ENCODE data around the gene MIEF1.

Gene MIEF1

GRCh38 chr22:39467390-39467895 lies 34.6 kb upstream of the MIEF1 start:
- TF ChIP-seq EGR1 (IDR thresholded peaks at IDR 0.05): no peak
- TF ChIP-seq RAD21 (IDR thresholded peaks at IDR 0.05; ENCODE audit: low read depth): no peak
- no peak for TF ChIP-seq MAX (IDR thresholded peaks at IDR 0.05)
- TF ChIP-seq ZBTB7A (IDR thresholded peaks at IDR 0.05; ENCODE audit: low read depth): no peak
- TF ChIP-seq TEAD4 (IDR thresholded peaks at IDR 0.05): no peak
- no peak for TF ChIP-seq FOXM1 (IDR thresholded peaks at IDR 0.05; ENCODE audit: borderline replicate concordance, low read depth)
- TF ChIP-seq, protein P1, sequence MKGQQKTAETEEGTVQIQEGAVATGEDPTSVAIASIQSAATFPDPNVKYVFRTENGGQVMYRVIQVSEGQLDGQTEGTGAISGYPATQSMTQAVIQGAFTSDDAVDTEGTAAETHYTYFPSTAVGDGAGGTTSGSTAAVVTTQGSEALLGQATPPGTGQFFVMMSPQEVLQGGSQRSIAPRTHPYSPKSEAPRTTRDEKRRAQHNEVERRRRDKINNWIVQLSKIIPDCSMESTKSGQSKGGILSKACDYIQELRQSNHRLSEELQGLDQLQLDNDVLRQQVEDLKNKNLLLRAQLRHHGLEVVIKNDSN (IDR thresholded peaks at IDR 0.05): no peak
- no peak for TF ChIP-seq NFIC (IDR thresholded peaks at IDR 0.05)
- TF ChIP-seq TAF1 (IDR thresholded peaks at IDR 0.05; ENCODE audit: low read depth): no peak
- no peak for TF ChIP-seq TCF12 (IDR thresholded peaks at IDR 0.05; ENCODE audit: low read depth)

- TF ChIP-seq EGR1 (IDR thresholded peaks at IDR 0.05): no peak
- TF ChIP-seq FOXM1 (IDR thresholded peaks at IDR 0.05; ENCODE audit: borderline replicate concordance, low read depth): no peak
Measured at GRCh38 chr22:39468487-39469325, 33.4 kb upstream of the MIEF1 start.

- TF ChIP-seq TEAD4 (IDR thresholded peaks at IDR 0.05): no peak
- no peak for TF ChIP-seq TCF12 (IDR thresholded peaks at IDR 0.05; ENCODE audit: low read depth)
- no peak for TF ChIP-seq FOXM1 (IDR thresholded peaks at IDR 0.05; ENCODE audit: borderline replicate concordance, low read depth)
- TF ChIP-seq, protein P2, sequence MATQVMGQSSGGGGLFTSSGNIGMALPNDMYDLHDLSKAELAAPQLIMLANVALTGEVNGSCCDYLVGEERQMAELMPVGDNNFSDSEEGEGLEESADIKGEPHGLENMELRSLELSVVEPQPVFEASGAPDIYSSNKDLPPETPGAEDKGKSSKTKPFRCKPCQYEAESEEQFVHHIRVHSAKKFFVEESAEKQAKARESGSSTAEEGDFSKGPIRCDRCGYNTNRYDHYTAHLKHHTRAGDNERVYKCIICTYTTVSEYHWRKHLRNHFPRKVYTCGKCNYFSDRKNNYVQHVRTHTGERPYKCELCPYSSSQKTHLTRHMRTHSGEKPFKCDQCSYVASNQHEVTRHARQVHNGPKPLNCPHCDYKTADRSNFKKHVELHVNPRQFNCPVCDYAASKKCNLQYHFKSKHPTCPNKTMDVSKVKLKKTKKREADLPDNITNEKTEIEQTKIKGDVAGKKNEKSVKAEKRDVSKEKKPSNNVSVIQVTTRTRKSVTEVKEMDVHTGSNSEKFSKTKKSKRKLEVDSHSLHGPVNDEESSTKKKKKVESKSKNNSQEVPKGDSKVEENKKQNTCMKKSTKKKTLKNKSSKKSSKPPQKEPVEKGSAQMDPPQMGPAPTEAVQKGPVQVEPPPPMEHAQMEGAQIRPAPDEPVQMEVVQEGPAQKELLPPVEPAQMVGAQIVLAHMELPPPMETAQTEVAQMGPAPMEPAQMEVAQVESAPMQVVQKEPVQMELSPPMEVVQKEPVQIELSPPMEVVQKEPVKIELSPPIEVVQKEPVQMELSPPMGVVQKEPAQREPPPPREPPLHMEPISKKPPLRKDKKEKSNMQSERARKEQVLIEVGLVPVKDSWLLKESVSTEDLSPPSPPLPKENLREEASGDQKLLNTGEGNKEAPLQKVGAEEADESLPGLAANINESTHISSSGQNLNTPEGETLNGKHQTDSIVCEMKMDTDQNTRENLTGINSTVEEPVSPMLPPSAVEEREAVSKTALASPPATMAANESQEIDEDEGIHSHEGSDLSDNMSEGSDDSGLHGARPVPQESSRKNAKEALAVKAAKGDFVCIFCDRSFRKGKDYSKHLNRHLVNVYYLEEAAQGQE (IDR thresholded peaks at IDR 0.05; ENCODE audit: low read depth): no peak
- TF ChIP-seq EGR1 (IDR thresholded peaks at IDR 0.05): no peak
- no peak for TF ChIP-seq YY1 (IDR thresholded peaks at IDR 0.05; ENCODE audit: low read depth)
- TF ChIP-seq, protein P1 (IDR thresholded peaks at IDR 0.05): no peak
- no peak for TF ChIP-seq CREB1 (IDR thresholded peaks at IDR 0.05; ENCODE audit: low read depth)
- TF ChIP-seq CEBPB (IDR thresholded peaks at IDR 0.05): no peak
- TF ChIP-seq EP300 (IDR thresholded peaks at IDR 0.05; ENCODE audit: borderline replicate concordance): no peak
- TF ChIP-seq ZBTB7A (IDR thresholded peaks at IDR 0.05; ENCODE audit: low read depth): no peak
- no peak for TF ChIP-seq TAF1 (IDR thresholded peaks at IDR 0.05; ENCODE audit: low read depth)
- no peak for TF ChIP-seq MAX (IDR thresholded peaks at IDR 0.05)
Measured at GRCh38 chr22:39469326-39469680, 32.8 kb upstream of the MIEF1 start.

DNA sequence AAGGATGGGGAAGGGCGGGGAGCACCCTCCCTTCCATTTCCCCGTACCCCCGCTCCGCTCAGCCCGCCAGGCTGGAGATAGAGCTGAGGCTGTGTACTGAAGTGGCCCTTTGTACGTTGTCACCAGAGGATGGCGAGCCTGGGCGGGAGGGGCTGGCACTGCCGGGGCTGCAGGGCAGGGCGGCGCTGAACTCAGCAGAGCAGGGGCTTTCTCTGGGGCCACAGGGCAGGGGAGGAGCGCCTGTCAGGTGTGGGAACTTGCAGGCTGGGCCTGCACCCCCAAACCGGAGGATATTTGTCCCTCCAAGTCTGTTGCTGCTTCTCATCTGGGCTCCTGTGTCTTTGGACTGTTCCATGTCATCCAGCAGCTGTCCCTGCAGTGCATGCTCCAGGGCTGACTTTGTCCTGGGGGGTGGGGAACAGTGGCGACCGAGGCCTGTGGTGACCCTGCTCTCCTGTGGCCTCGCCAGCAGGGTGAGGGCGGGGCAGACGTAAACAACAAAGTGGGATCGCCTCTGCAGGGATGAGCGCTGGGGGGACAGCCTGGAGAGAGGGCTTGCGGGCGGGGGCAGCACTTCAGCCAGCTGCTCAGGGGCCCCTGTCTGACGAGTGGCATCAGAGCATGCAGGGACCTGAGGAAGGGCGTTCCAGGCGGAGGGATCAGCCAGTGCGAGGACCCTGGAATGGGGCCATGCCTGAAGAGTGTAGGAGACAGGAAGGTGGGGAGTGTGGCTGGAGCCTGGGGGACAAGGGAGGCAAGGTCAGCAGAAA lies 32.2 kb upstream of the MIEF1 start:
- TF ChIP-seq FOXM1 (IDR thresholded peaks at IDR 0.05; ENCODE audit: borderline replicate concordance, low read depth) (no peak), MAX (IDR thresholded peaks at IDR 0.05) (no peak), CREB1 (IDR thresholded peaks at IDR 0.05; ENCODE audit: low read depth) (no peak), NFIC (IDR thresholded peaks at IDR 0.05) (no peak), EGR1 (IDR thresholded peaks at IDR 0.05) (no peak)

DNA sequence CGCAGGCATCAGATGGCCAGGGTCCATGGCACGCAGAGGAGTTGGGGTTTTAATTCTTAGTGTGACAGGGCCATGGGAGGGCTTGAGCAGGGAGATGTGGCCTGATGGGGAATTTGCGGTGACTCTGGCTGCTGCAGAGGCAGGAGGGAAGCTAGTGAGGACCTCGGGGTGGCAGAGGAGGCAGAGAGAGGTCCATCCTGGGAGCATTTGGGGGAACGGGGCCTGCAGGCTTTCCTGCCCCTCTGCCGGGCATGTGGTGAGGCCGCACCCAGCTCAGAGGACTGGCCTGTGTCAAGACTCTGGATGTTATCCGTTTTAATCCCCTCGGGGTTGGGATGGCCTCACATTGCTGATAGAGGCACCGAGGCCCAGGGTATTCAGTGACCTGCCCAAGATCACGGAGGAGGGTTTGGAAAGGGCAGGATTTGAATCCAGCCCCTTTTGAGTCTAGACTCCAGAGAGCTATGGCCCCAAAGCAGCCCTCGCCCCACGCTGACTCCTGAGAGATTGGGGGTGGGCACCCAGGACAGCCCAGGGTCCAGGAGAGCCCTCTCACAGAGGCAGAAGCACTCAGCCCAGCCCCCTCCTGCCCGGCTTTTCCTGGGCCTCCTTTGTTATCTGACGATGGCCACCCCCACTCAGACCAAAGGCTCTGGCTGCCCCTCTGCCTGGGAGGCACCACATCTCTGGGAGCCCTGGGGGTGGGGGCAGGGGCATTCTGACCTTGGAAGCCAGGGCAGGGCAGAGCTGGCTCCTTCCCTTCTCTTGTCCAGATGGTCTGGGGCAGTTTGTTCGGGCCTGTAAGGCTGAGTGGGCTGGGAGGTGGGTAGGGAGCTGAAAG lies 31.4 kb upstream of the MIEF1 start:
- TF ChIP-seq RAD21 (IDR thresholded peaks at IDR 0.05; ENCODE audit: low read depth): no peak
- TF ChIP-seq EP300 (IDR thresholded peaks at IDR 0.05; ENCODE audit: borderline replicate concordance): no peak
- no peak for TF ChIP-seq MAX (IDR thresholded peaks at IDR 0.05)
- TF ChIP-seq ZBTB7A (IDR thresholded peaks at IDR 0.05; ENCODE audit: low read depth): no peak
- no peak for TF ChIP-seq TCF12 (IDR thresholded peaks at IDR 0.05; ENCODE audit: low read depth)
- no peak for TF ChIP-seq FOXM1 (IDR thresholded peaks at IDR 0.05; ENCODE audit: borderline replicate concordance, low read depth)

DNA sequence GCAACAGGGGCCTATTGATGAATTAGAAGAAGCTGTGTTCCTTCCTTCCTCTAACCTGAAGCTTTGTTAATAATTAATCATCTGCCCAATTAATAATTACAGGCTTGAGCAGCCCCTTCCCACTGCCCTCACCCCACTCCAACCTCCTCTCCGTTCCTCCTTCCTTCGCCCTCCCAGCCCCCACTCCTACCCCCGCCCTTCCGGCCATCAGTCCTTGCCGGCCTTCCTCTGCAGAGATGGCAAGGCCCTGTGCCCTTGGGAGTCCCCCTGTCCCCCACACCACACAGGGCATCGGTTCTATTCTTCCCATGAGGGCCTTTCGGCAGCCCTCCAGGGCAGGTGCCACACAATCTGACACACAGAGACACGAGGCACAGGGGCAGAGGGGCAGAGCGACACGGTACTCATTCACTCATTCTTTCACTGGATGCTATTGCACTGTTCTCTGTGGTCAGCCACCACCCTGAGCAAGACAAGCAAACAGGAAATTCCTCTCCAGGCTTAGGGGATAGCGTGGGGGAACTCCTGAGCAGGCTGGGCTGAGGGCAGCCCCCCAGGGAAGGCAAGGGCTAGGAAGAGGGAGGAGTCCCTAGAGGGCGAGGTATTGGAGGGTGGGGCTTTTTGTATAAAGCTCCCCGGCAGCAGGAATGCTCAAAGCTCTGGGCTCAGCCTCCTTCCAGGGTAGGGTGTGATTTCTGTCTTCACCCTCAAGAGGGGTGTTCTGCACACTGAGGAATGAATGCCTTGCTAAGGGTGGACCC lies 30.5 kb upstream of the MIEF1 start:
- TF ChIP-seq ZBTB7A (IDR thresholded peaks at IDR 0.05; ENCODE audit: low read depth) (0 out of 2 replicates have a peak, but pooled peaks have one; percentile 50), RAD21 (IDR thresholded peaks at IDR 0.05; ENCODE audit: low read depth) (no peak)

All from Ishikawa (cell line).